ENCODE data around the gene SERP2. TPM values are rescaled to one million over a fixed set of nuclear protein-coding genes. Genes with fewer than 3 reads are reported as not detected.

Gene SERP2
- total and polyA plus RNA-seq, 2 donors (not counting 1 experiment from before 2014, with no cell fraction given) = 0.43 TPM; not detected in 1

GRCh38 chr13:44354331-44354730 is 19.3 kb upstream of the SERP2 start:
- Mint-ChIP-seq H3K4me1 (no peaks in the 10 kb centered on the region), H3K27me3 (peaks cover 5% of the 10 kb centered on the region)

DNA sequence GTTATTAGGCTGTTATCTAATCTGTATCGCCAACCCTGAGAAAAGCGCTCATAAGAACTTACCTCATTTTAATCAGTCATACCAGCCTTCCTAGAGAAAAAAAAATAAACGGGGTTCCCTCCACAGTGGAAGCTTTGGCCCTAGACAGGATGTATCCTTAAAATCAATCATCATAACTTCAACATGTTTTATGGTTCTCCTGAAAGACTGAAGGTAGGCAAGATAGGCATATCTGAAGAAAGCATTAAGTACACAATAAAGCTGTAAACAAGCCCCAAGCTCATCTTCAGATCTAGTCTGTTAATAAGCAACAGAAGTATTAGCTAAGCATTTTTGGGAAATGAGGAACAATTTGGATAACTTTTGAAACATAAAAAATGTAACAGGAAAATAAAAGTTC is 18.7 kb upstream of the SERP2 start:
- H3K9me3 ChIP-seq (ENCODE audit: control extremely low read depth in 1 of 3, control insufficient read depth in 2 of 3, insufficient read depth in 1 of 3, low read length in 2 of 3) = no peaks in the 10 kb centered on the region
- no peaks in the 10 kb centered on the region for H3K79me2 ChIP-seq (ENCODE audit: control insufficient read depth, insufficient read depth, low read length)
- no peak overlapping the region for H3K4me2 ChIP-seq (replicated peaks; ENCODE audit: low read depth, low read length, poor library complexity, severe bottlenecking)
- H3K27ac ChIP-seq (ENCODE audit: low read length in 2 of 2) = no peak overlapping the region
- DNase-seq = no peak
- H3K4me3 ChIP-seq (ENCODE audit: control extremely low read depth in 1 of 5, extremely low read depth in 1 of 5, insufficient read depth in 1 of 5, low read depth in 2 of 5, low read length in 4 of 5) = no peak overlapping the region
- TF ChIP-seq, protein P1, sequence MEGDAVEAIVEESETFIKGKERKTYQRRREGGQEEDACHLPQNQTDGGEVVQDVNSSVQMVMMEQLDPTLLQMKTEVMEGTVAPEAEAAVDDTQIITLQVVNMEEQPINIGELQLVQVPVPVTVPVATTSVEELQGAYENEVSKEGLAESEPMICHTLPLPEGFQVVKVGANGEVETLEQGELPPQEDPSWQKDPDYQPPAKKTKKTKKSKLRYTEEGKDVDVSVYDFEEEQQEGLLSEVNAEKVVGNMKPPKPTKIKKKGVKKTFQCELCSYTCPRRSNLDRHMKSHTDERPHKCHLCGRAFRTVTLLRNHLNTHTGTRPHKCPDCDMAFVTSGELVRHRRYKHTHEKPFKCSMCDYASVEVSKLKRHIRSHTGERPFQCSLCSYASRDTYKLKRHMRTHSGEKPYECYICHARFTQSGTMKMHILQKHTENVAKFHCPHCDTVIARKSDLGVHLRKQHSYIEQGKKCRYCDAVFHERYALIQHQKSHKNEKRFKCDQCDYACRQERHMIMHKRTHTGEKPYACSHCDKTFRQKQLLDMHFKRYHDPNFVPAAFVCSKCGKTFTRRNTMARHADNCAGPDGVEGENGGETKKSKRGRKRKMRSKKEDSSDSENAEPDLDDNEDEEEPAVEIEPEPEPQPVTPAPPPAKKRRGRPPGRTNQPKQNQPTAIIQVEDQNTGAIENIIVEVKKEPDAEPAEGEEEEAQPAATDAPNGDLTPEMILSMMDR (IDR thresholded peaks at IDR 0.05) = no peak
- TF ChIP-seq EZH2 (IDR thresholded peaks at IDR 0.05; ENCODE audit: borderline replicate concordance, insufficient read depth, low read depth, low read length, poor library complexity, severe bottlenecking) = no peak
- Mint-ChIP-seq H3K4me3 (no peak overlapping the region), H3K9me3 (ENCODE audit: insufficient read depth) (no peaks in the 10 kb centered on the region), H3K4me1 (no peaks in the 10 kb centered on the region), H3K27me3 (peaks cover 5% of the 10 kb centered on the region), H3K27ac (no peak overlapping the region)
- ATAC-seq (ENCODE audit: low read depth) = no peak
- intact Hi-C loops (cut with micrococcal nuclease) = no loop called here
- H3K27me3 ChIP-seq (replicated peaks in 1 of 4; ENCODE audit: control extremely low read depth in 1 of 4, control insufficient read depth in 3 of 4, insufficient read depth in 4 of 4, low read length in 3 of 4) = no peaks in the 10 kb centered on the region
- ChIA-PET POLR2A (no interaction called here), CTCF (no interaction called here)
- H4K20me1 ChIP-seq (ENCODE audit: control insufficient read depth, insufficient read depth, low read length, poor library complexity, severe bottlenecking) = no peaks in the 10 kb centered on the region
- H3K4me1 ChIP-seq (ENCODE audit: control insufficient read depth in 2 of 2, insufficient read depth in 2 of 2, low read length in 2 of 2) = no peaks in the 10 kb centered on the region
- H2AFZ ChIP-seq (ENCODE audit: insufficient read depth, low read depth, low read length, poor library complexity, severe bottlenecking) = no peak overlapping the region
- no CpG with 5 or more reads among the region's 3 CpGs for WGBS (ENCODE audit: insufficient coverage)
- no peak overlapping the region for H3K9ac ChIP-seq (ENCODE audit: low read length)
- no peaks in the 10 kb centered on the region for H3K36me3 ChIP-seq (replicated peaks in 1 of 2; ENCODE audit: control extremely low read depth in 1 of 2, control insufficient read depth in 1 of 2, extremely low read depth in 1 of 2, insufficient read depth in 2 of 2, low read length in 1 of 2)

More at GRCh38 chr13:44354331-44354730, 19.3 kb upstream of the SERP2 start:
- H3K4me3 Mint-ChIP-seq = no peak overlapping the region
- Histone ChIP-seq H3K9me3 (ENCODE audit: control extremely low read depth in 1 of 3, control insufficient read depth in 2 of 3, insufficient read depth in 1 of 3, low read length in 2 of 3) (no peaks in the 10 kb centered on the region), H3K4me2 (replicated peaks; ENCODE audit: low read depth, low read length, poor library complexity, severe bottlenecking) (no peak overlapping the region), H3K9ac (ENCODE audit: low read length) (no peak overlapping the region), H3K36me3 (replicated peaks in 1 of 2; ENCODE audit: control extremely low read depth in 1 of 2, control insufficient read depth in 1 of 2, extremely low read depth in 1 of 2, insufficient read depth in 2 of 2, low read length in 1 of 2) (no peaks in the 10 kb centered on the region), H2AFZ (ENCODE audit: insufficient read depth, low read depth, low read length, poor library complexity, severe bottlenecking) (no peak overlapping the region), H4K20me1 (ENCODE audit: control insufficient read depth, insufficient read depth, low read length, poor library complexity, severe bottlenecking) (no peaks in the 10 kb centered on the region), H3K27me3 (replicated peaks in 1 of 4; ENCODE audit: control extremely low read depth in 1 of 4, control insufficient read depth in 3 of 4, insufficient read depth in 4 of 4, low read length in 3 of 4) (no peaks in the 10 kb centered on the region), H3K27ac (ENCODE audit: low read length in 2 of 2) (no peak overlapping the region), H3K4me3 (ENCODE audit: control extremely low read depth in 1 of 5, extremely low read depth in 1 of 5, insufficient read depth in 1 of 5, low read depth in 2 of 5, low read length in 4 of 5) (no peak overlapping the region), H3K4me1 (ENCODE audit: control insufficient read depth in 2 of 2, insufficient read depth in 2 of 2, low read length in 2 of 2) (no peaks in the 10 kb centered on the region), H3K79me2 (ENCODE audit: control insufficient read depth, insufficient read depth, low read length) (no peaks in the 10 kb centered on the region)
- POLR2A ChIA-PET = no interaction called here
- no peaks in the 10 kb centered on the region for H3K9me3 Mint-ChIP-seq (ENCODE audit: insufficient read depth)
- CTCF ChIA-PET = no interaction called here
- no peak overlapping the region for H3K27ac Mint-ChIP-seq
- TF ChIP-seq EZH2 (IDR thresholded peaks at IDR 0.05; ENCODE audit: borderline replicate concordance, insufficient read depth, low read depth, low read length, poor library complexity, severe bottlenecking) = no peak
- TF ChIP-seq, protein P1 (IDR thresholded peaks at IDR 0.05) = no peak
- WGBS (ENCODE audit: insufficient coverage) = 88% methylated on average over 1 of the region's 1 CpG
- intact Hi-C loops (cut with micrococcal nuclease) = no loop called here
- no peak for DNase-seq
- ATAC-seq (ENCODE audit: low read depth) = no peak

Data from B cell (primary cell).